Measurements from ENCODE around the gene SLC6A4. TPM values are rescaled to one million over a fixed set of nuclear protein-coding genes. Genes with fewer than 3 reads are reported as not detected.
A peak's percentile ranks its signal among the peaks of the same experiment; 100 is the strongest.

Gene SLC6A4
- total and polyA plus RNA-seq, 4 donors: 3.5 to 12.7 (median 8.8) TPM

GRCh38 chr17:30217054-30217453 is 18.4 kb downstream of the SLC6A4 start:
- no peak for DNase-seq
- H3K4me3 ChIP-seq: no peak overlapping the region
- H3K36me3 ChIP-seq (ENCODE audit: control insufficient read depth in 4 of 4, insufficient read depth in 4 of 4, low read length in 4 of 4): peaks cover 0 to 1% (median 0%) of the 10 kb centered on the region in 4 donors
- H3K9me3 ChIP-seq (ENCODE audit: control insufficient read depth in 4 of 4, insufficient read depth in 3 of 4, low read length in 3 of 4): no peaks in the 10 kb centered on the region
- ATAC-seq (ENCODE audit: insufficient read depth, low FRiP score): no peak
- H3K4me1 ChIP-seq (ENCODE audit: control insufficient read depth in 5 of 5, insufficient read depth in 5 of 5, low read length in 5 of 5): no peaks in the 10 kb centered on the region
- no peaks in the 10 kb centered on the region for H3K27me3 ChIP-seq (ENCODE audit: control insufficient read depth in 3 of 3, insufficient read depth in 3 of 3, low read length in 2 of 3)
- H3K9ac ChIP-seq (ENCODE audit: insufficient read depth in 1 of 2, low read length in 2 of 2): no peak overlapping the region
- WGBS, 2 donors: 97 to 98% methylated on average over 6 of the region's 6 CpGs
- no peak for TF ChIP-seq CTCF (IDR thresholded peaks at IDR 0.05; ENCODE audit: control extremely low read depth, extremely low read depth)
- no peak overlapping the region for H3K27ac ChIP-seq (ENCODE audit: low read depth in 1 of 2, low read length in 1 of 2)

- Histone ChIP-seq H3K4me3 (no peak overlapping the region), H3K27me3 (ENCODE audit: control insufficient read depth in 3 of 3, insufficient read depth in 3 of 3, low read length in 2 of 3) (no peaks in the 10 kb centered on the region), H3K4me1 (ENCODE audit: control insufficient read depth in 5 of 5, insufficient read depth in 5 of 5, low read length in 5 of 5) (peaks cover 0 to 1% (median 0%) of the 10 kb centered on the region in 5 donors), H3K27ac (ENCODE audit: low read depth in 1 of 2, low read length in 1 of 2) (peak overlapping the region in 1 of 2 donors; percentile 12), H3K36me3 (ENCODE audit: control insufficient read depth in 4 of 4, insufficient read depth in 4 of 4, low read length in 4 of 4) (no peaks in the 10 kb centered on the region), H3K9ac (ENCODE audit: insufficient read depth in 1 of 2, low read length in 2 of 2) (no peak overlapping the region), H3K9me3 (ENCODE audit: control insufficient read depth in 4 of 4, insufficient read depth in 3 of 4, low read length in 3 of 4) (peaks cover 0 to 3% (median 0%) of the 10 kb centered on the region in 4 donors)
- WGBS, 2 donors: 90 to 94% methylated on average over 11 of the region's 11 CpGs
- TF ChIP-seq CTCF (IDR thresholded peaks at IDR 0.05; ENCODE audit: control extremely low read depth, extremely low read depth): no peak
- ATAC-seq (ENCODE audit: insufficient read depth, low FRiP score) (no peak), DNase-seq (no peak)
Observed at GRCh38 chr17:30212750-30213149, 22.7 kb downstream of the SLC6A4 start.

GRCh38 chr17:30211371-30211770 is 24.1 kb downstream of the SLC6A4 start:
- peaks cover 0 to 1% (median 0%) of the 10 kb centered on the region in 5 donors for H3K4me1 ChIP-seq (ENCODE audit: control insufficient read depth in 5 of 5, insufficient read depth in 5 of 5, low read length in 5 of 5)
- ATAC-seq (ENCODE audit: insufficient read depth, low FRiP score) (no peak), DNase-seq (no peak)
- no peak for TF ChIP-seq CTCF (IDR thresholded peaks at IDR 0.05; ENCODE audit: control extremely low read depth, extremely low read depth)
- no peak overlapping the region for H3K9ac ChIP-seq (ENCODE audit: insufficient read depth in 1 of 2, low read length in 2 of 2)
- no peaks in the 10 kb centered on the region for H3K27me3 ChIP-seq (ENCODE audit: control insufficient read depth in 3 of 3, insufficient read depth in 3 of 3, low read length in 2 of 3)
- WGBS, 2 donors: 70 to 84% methylated on average over 6 of the region's 6 CpGs
- H3K9me3 ChIP-seq (ENCODE audit: control insufficient read depth in 4 of 4, insufficient read depth in 3 of 4, low read length in 3 of 4): peaks cover 0 to 3% (median 0%) of the 10 kb centered on the region in 4 donors
- H3K4me3 ChIP-seq: no peak overlapping the region
- H3K27ac ChIP-seq (ENCODE audit: low read depth in 1 of 2, low read length in 1 of 2): peak overlapping the region in 1 of 2 donors; percentile 1
- H3K36me3 ChIP-seq (ENCODE audit: control insufficient read depth in 4 of 4, insufficient read depth in 4 of 4, low read length in 4 of 4): no peaks in the 10 kb centered on the region

- WGBS, 2 donors: 91 to 97% methylated on average over 10 of the region's 10 CpGs
- no peak for TF ChIP-seq CTCF (IDR thresholded peaks at IDR 0.05; ENCODE audit: control extremely low read depth, extremely low read depth)
- H3K9me3 ChIP-seq (ENCODE audit: control insufficient read depth in 4 of 4, insufficient read depth in 3 of 4, low read length in 3 of 4): peaks cover 0 to 3% (median 0%) of the 10 kb centered on the region in 4 donors
- H3K4me3 ChIP-seq: no peak overlapping the region
- no peak overlapping the region for H3K9ac ChIP-seq (ENCODE audit: insufficient read depth in 1 of 2, low read length in 2 of 2)
- peak overlapping the region in 1 of 2 donors; percentile 1 for H3K27ac ChIP-seq (ENCODE audit: low read depth in 1 of 2, low read length in 1 of 2)
- ATAC-seq (ENCODE audit: insufficient read depth, low FRiP score) (no peak), DNase-seq (no peak)
- no peaks in the 10 kb centered on the region for H3K27me3 ChIP-seq (ENCODE audit: control insufficient read depth in 3 of 3, insufficient read depth in 3 of 3, low read length in 2 of 3)
- peaks cover 0 to 1% (median 0%) of the 10 kb centered on the region in 5 donors for H3K4me1 ChIP-seq (ENCODE audit: control insufficient read depth in 5 of 5, insufficient read depth in 5 of 5, low read length in 5 of 5)
- H3K36me3 ChIP-seq (ENCODE audit: control insufficient read depth in 4 of 4, insufficient read depth in 4 of 4, low read length in 4 of 4): no peaks in the 10 kb centered on the region
Observed at GRCh38 chr17:30210901-30211300, 24.6 kb downstream of the SLC6A4 start.

Measured in lung (tissue), 12 donors.